CD14-positive monocyte (primary cell): ENCODE results near the gene SEPTIN10. TPM values are rescaled to one million over a fixed set of nuclear protein-coding genes. Genes with fewer than 3 reads are reported as not detected.

Experiments used
- DNase-seq, 3 donors: peaks; one replicate each; pipeline ENCODE4 v3.0.0-alpha.2; 2011 to 2022
- H2AFZ ChIP-seq: 2 replicates; pipeline ENCODE4 v1.6.0; 2012; ENCODE audit warnings: mild to moderate bottlenecking, low read depth, low read length, inconsistent platforms; ENCODE audit not compliant: insufficient read depth, poor library complexity, severe bottlenecking
- H3K27ac ChIP-seq, 2 donors: 1 replicate in 1 of 2; 2 replicates in 1 of 2; pipeline ENCODE4 v1.5.1; 2012 to 2013; ENCODE audit warnings: low read length in 2 of 2, control low read depth in 1 of 2, inconsistent platforms in 1 of 2, low read depth in 1 of 2, mild to moderate bottlenecking in 1 of 2
- H3K27me3 ChIP-seq, 2 donors: one replicate each; pipeline versions ENCODE4 v1.6.0 to v1.6.1; 2011 to 2013; ENCODE audit warnings: low read length in 2 of 2; ENCODE audit not compliant: control insufficient read depth in 2 of 2, insufficient read depth in 2 of 2
- H3K36me3 ChIP-seq, 2 donors: replicated peaks in 1 of 2; 1 replicate in 1 of 2; 2 replicates in 1 of 2; pipeline versions ENCODE4 v1.5.1 to v1.6.1; 2012 to 2013; ENCODE audit warnings: low read length in 2 of 2, control low read depth in 1 of 2, inconsistent platforms in 1 of 2, mild to moderate bottlenecking in 1 of 2; ENCODE audit not compliant: insufficient read depth in 2 of 2, control insufficient read depth in 1 of 2
- H3K4me1 ChIP-seq, 2 donors: 1 replicate in 1 of 2; 2 replicates in 1 of 2; pipeline versions ENCODE4 v1.5.1 to v1.6.1; 2012 to 2013; ENCODE audit warnings: low read length in 2 of 2, control low read depth in 1 of 2, inconsistent platforms in 1 of 2, mild to moderate bottlenecking in 1 of 2, moderate library complexity in 1 of 2; ENCODE audit not compliant: insufficient read depth in 2 of 2, control insufficient read depth in 1 of 2
- H3K4me2 ChIP-seq: replicated peaks from 2 replicates; pipeline ENCODE3; 2012; ENCODE audit warnings: low read length, moderate library complexity, mild to moderate bottlenecking; ENCODE audit not compliant: poor library complexity, severe bottlenecking; ENCODE audit errors: extremely low read depth
- H3K4me3 ChIP-seq, 3 experiments: fragments of 200-600 bp in 1 of 3; sonication (generic) in 1 of 3; replicated peaks in 1 of 3; 1 replicate in 2 of 3; 2 replicates in 1 of 3; pipeline ENCODE4 v1.5.1; 2011 to 2013; ENCODE audit warnings: low read length in 3 of 3, mild to moderate bottlenecking in 3 of 3, control low read depth in 2 of 3, low read depth in 2 of 3, inconsistent platforms in 1 of 3, moderate library complexity in 1 of 3
- H3K79me2 ChIP-seq: 2 replicates; pipeline ENCODE4 v1.6.0; 2012; ENCODE audit warnings: mild to moderate bottlenecking, control low read depth, inconsistent platforms, low read length, moderate library complexity; ENCODE audit not compliant: insufficient read depth
- H3K9ac ChIP-seq: 2 replicates; pipeline ENCODE4 v1.6.0; 2017; ENCODE audit warnings: low read length, mild to moderate bottlenecking; ENCODE audit not compliant: insufficient read depth, poor library complexity, severe bottlenecking
- H3K9me3 ChIP-seq, 2 donors: replicated peaks in 1 of 2; 1 replicate in 1 of 2; 2 replicates in 1 of 2; pipeline versions ENCODE4 v1.5.1 to v1.6.1; 2012 to 2013; ENCODE audit warnings: low read length in 2 of 2, control low read depth in 1 of 2; ENCODE audit not compliant: control insufficient read depth in 1 of 2, insufficient read depth in 1 of 2
- H4K20me1 ChIP-seq: 2 replicates; pipeline ENCODE4 v1.6.0; 2012; ENCODE audit warnings: mild to moderate bottlenecking, low read length, control low read depth, moderate library complexity; ENCODE audit not compliant: insufficient read depth
- H3K27ac Mint-ChIP-seq, 7 donors: one replicate each; pipeline ENCODE4 v1.8.0; 2020; ENCODE audit warnings: mild to moderate bottlenecking in 7 of 7, mixed read lengths in 7 of 7, moderate library complexity in 6 of 7, inconsistent platforms in 2 of 7
- H3K27me3 Mint-ChIP-seq, 3 donors: one replicate each; pipeline ENCODE4 v1.8.0; 2021 to 2022; ENCODE audit warnings: low read depth in 3 of 3, mild to moderate bottlenecking in 3 of 3, mixed read lengths in 3 of 3, moderate library complexity in 3 of 3, inconsistent platforms in 1 of 3
- H3K36me3 Mint-ChIP-seq, 2 donors: one replicate each; pipeline ENCODE4 v1.8.0; 2020; ENCODE audit warnings: mixed read lengths in 2 of 2, inconsistent platforms in 1 of 2, mild to moderate bottlenecking in 1 of 2
- H3K4me1 Mint-ChIP-seq: one replicate; pipeline ENCODE4 v1.8.0; 2020; ENCODE audit warnings: mild to moderate bottlenecking, mixed read lengths
- H3K4me3 Mint-ChIP-seq, 2 donors: one replicate each; pipeline ENCODE4 v1.8.0; 2020; ENCODE audit warnings: mild to moderate bottlenecking in 2 of 2, mixed read lengths in 2 of 2, moderate library complexity in 1 of 2
- H3K9me3 Mint-ChIP-seq, 7 donors: one replicate each; pipeline ENCODE4 v1.8.0; 2020 to 2022; ENCODE audit warnings: mixed read lengths in 7 of 7, mild to moderate bottlenecking in 6 of 7, moderate library complexity in 6 of 7, inconsistent platforms in 2 of 7
- WGBS: methylation state at CpG from one replicate; pipeline ENCODE4 v1.1.5; 2013; ENCODE audit warnings: missing lambda C conversion rate; ENCODE audit not compliant: insufficient coverage; 5-methylcytosine and 5-hydroxymethylcytosine counted together
- intact Hi-C, 2 donors: fragments of 100-400 bp; cut with micrococcal nuclease; formaldehyde crosslinking; loops; one replicate each; pipeline versions ENCODE4 v1.15.0 to v1.15.1; 2023
- polyA plus RNA-seq, 3 donors: library from polyadenylated mRNA; depleted of rRNA in 1 of 3; unstranded in 2 of 3; stranded (reverse) in 1 of 3; fragments of 300-500 nt in 2 of 3; fragments of >200 nt in 1 of 3; fragmentation: Illumina TruSeq in 2 of 3; gene quantifications; 1 replicate in 2 of 3; 2 replicates in 1 of 3; pipeline ENCODE4 v1.2.3, GENCODE V29; 2012 to 2021
- TF ChIP-seq, protein P1 (sequence below): fragments of 200-600 bp; IDR thresholded peaks from one replicate; pipeline ENCODE4 v1.8.0; 2022; ENCODE audit warnings: antibody characterized with exemption, mild to moderate bottlenecking

Gene SEPTIN10
- polyA plus RNA-seq, 3 donors, result 4.2 to 6.8 (median 4.4) TPM

DNA sequence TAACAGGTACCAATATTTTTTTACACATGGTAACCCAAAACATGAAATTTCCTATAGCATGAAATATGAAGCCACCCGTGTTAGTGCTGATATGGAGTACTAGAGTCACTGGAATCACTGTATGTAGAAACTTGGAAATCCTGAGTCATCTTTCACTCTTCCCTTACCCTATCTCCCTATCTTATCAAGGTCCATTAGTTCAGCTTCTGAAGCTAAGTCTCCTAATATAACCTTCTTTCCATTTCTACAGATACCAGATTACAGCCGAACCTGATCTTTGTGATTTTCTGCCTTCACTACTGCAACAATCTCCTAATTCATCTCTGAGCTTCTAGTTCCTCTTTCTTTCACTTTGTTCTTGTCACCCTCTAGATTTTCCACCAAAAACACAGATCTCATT lies 59.0 kb downstream of the SEPTIN10 start:
- TF ChIP-seq, protein P1, sequence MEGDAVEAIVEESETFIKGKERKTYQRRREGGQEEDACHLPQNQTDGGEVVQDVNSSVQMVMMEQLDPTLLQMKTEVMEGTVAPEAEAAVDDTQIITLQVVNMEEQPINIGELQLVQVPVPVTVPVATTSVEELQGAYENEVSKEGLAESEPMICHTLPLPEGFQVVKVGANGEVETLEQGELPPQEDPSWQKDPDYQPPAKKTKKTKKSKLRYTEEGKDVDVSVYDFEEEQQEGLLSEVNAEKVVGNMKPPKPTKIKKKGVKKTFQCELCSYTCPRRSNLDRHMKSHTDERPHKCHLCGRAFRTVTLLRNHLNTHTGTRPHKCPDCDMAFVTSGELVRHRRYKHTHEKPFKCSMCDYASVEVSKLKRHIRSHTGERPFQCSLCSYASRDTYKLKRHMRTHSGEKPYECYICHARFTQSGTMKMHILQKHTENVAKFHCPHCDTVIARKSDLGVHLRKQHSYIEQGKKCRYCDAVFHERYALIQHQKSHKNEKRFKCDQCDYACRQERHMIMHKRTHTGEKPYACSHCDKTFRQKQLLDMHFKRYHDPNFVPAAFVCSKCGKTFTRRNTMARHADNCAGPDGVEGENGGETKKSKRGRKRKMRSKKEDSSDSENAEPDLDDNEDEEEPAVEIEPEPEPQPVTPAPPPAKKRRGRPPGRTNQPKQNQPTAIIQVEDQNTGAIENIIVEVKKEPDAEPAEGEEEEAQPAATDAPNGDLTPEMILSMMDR, result no peak
- no peaks in the 10 kb centered on the region for H3K36me3 ChIP-seq

DNA sequence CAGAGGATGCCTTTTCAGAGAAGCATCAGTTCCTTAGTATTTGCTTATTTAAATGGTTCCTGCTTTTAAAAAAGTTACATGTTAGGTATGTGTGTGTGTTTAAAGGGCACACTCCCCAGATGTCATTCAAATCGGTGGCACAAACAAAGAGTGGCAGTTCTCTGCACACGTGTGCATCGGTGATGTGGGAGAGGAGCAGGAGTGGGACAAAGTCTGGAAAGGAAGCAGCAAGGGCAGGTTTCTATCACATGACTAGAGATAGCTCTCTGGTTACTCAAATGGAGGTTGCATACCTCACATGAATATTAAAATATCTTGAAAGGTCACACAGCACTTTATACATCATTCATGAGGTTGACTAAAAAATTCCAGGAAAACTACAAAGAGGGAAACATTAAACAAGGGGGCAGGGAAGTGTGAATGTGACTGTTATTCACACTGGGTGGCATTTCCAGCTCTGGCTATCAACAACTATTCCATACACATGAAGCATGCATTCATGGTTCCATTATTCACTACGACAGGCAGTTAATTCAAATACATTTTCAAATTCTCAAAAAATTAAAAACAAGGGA lies 64.7 kb downstream of the SEPTIN10 start:
- no peaks in the 10 kb centered on the region for H3K36me3 ChIP-seq
- intact Hi-C loops, result loop anchor here in 1 of 2 donors (5.0 kb wide), 1 partner anchor 113 kb away; no protein-coding TSS in a partner anchor
- no peak for DNase-seq

More for the DNA sequence above, 59.0 kb downstream of the SEPTIN10 start:
- H3K9me3 Mint-ChIP-seq, result peaks cover 0 to 2% (median 0%) of the 10 kb centered on the region in 7 donors
- peaks cover 0 to 2% (median 2%) of the 10 kb centered on the region in 3 donors for H3K27me3 Mint-ChIP-seq
- Histone ChIP-seq H3K79me2 (no peaks in the 10 kb centered on the region), H3K4me2 (no peak overlapping the region), H3K27ac (no peak overlapping the region), H4K20me1 (no peaks in the 10 kb centered on the region), H3K9ac (no peak overlapping the region), H3K9me3 (no peaks in the 10 kb centered on the region), H3K4me3 (no peak overlapping the region), H3K27me3 (no peaks in the 10 kb centered on the region), H3K4me1 (no peaks in the 10 kb centered on the region), H2AFZ (no peak overlapping the region)
- WGBS, result 29% methylated on average over 1 of the region's 2 CpGs
- intact Hi-C loops, result loop anchor here in 1 of 2 donors (10.0 kb wide), 1 partner anchor 170 kb away; no protein-coding TSS in a partner anchor
- no peak for DNase-seq
- H3K36me3 Mint-ChIP-seq, result no peaks in the 10 kb centered on the region
- peaks cover 15% of the 10 kb centered on the region for H3K4me1 Mint-ChIP-seq
- no peak overlapping the region for H3K27ac Mint-ChIP-seq
- H3K4me3 Mint-ChIP-seq, result no peak overlapping the region

More for the DNA sequence above, 64.7 kb downstream of the SEPTIN10 start:
- Histone ChIP-seq H2AFZ (no peak overlapping the region), H4K20me1 (no peaks in the 10 kb centered on the region), H3K27ac (no peak overlapping the region), H3K4me1 (no peaks in the 10 kb centered on the region), H3K9me3 (no peaks in the 10 kb centered on the region), H3K27me3 (peaks cover 0 to 3% of the 10 kb centered on the region in 2 donors), H3K4me2 (no peak overlapping the region), H3K9ac (no peak overlapping the region), H3K79me2 (no peaks in the 10 kb centered on the region), H3K4me3 (no peak overlapping the region)
- Mint-ChIP-seq H3K27me3 (peaks cover 1 to 8% (median 4%) of the 10 kb centered on the region in 3 donors), H3K27ac (no peak overlapping the region), H3K4me3 (no peak overlapping the region), H3K9me3 (no peaks in the 10 kb centered on the region), H3K36me3 (peaks cover 0 to 4% of the 10 kb centered on the region in 2 donors), H3K4me1 (no peaks in the 10 kb centered on the region)
- TF ChIP-seq, protein P1, result no peak
- WGBS, result 87% methylated on average over 2 of the region's 4 CpGs
